Measurements from ENCODE around the gene PDCL2. TPM values are rescaled to one million over a fixed set of nuclear protein-coding genes. Genes with fewer than 3 reads are reported as not detected.

Gene PDCL2
- total and polyA plus RNA-seq, 2 experiments from 2014 or later = 0.35 to 1.9 TPM

DNA sequence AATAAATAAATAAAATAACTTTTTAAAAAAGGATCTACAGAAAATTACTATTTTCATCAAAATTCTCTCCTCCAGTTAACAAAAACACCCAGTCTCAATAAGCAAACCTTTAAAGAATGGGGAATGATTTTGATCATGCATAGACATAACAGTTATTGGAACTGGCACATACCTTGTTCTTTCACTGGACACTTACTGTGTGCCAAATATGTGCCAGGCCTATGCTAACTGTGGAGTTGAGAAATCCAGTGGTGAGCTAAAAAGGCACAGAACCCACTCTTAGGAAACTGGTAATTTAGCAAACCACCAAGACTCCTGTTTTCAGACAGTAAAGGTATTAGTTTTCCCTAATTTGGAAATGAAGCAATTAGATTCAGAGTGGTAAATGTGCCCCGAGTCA is 84.4 kb downstream of the PDCL2 start:
- Mint-ChIP-seq H3K27ac (no peak overlapping the region), H3K4me1 (peaks cover 13% of the 10 kb centered on the region; the same call in 2 of the 3 replicates), H3K36me3 (ENCODE audit: low read depth) (peaks cover 14% of the 10 kb centered on the region), H3K27me3 (ENCODE audit: insufficient read depth, low read depth, poor library complexity) (no peaks in the 10 kb centered on the region), H3K9me3 (no peaks in the 10 kb centered on the region), H3K4me3 (no peak overlapping the region)
- Histone ChIP-seq H3K4me2 (no peak overlapping the region), H3K4me1 (ENCODE audit: insufficient read depth) (peaks cover 10% of the 10 kb centered on the region; the same call in 1 of the 2 replicates), H4K20me1 (replicated peaks; ENCODE audit: insufficient read depth) (0 out of 2 replicates have a peak, but pooled peaks cover 3% of the 10 kb centered on the region), H3K27me3 (ENCODE audit: insufficient read depth) (no peaks in the 10 kb centered on the region), H3F3A (replicated peaks; ENCODE audit: low read depth) (no peaks in the 10 kb centered on the region), H3K27ac (ENCODE audit: low read depth) (no peak overlapping the region), H3K9me2 (ENCODE audit: insufficient read depth) (no peaks in the 10 kb centered on the region), H3K79me2 (replicated peaks; ENCODE audit: insufficient read depth) (peaks cover 51% of the 10 kb centered on the region), H3K4me3 (no peak overlapping the region), H2AFZ (no peak overlapping the region), H3K36me3 (ENCODE audit: insufficient read depth) (no peaks in the 10 kb centered on the region)
- DNase-seq (ENCODE audit: low spot score) (no peak), ATAC-seq (no peak)
- TF ChIP-seq EZH2 (IDR thresholded peaks at IDR 0.05; ENCODE audit: low read depth, unreplicated experiment) (no peak), NANOG (IDR thresholded peaks at IDR 0.05; ENCODE audit: borderline replicate concordance) (no peak), ZNF331 (CRISPR knock-in tag; IDR thresholded peaks at IDR 0.05; ENCODE audit: low read depth) (no peak), POLR2AphosphoS5 (IDR thresholded peaks at IDR 0.05; ENCODE audit: low read depth) (no peak), CREB1 (CRISPR knock-in tag; IDR thresholded peaks at IDR 0.05; ENCODE audit: low read depth) (no peak), JUNB (IDR thresholded peaks at IDR 0.05; ENCODE audit: unreplicated experiment) (no peak), STAT1 (IDR thresholded peaks at IDR 0.05; ENCODE audit: unreplicated experiment) (no peak), ETS1 (IDR thresholded peaks at IDR 0.05) (no peak), ZNF114 (CRISPR knock-in tag; IDR thresholded peaks at IDR 0.05) (no peak)

Other genes with a start within 250 kb of the PDCL2 start
- 23.0 and 34.4 TPM in 2 replicates for gene SRD5A3, start 246.0 kb downstream of the PDCL2 start, total RNA-seq (2014; rRNA removed; shearing (Covaris generic))
- 48.7 and 49.9 TPM in 2 replicates for gene SRD5A3, start 246.0 kb downstream of the PDCL2 start, polyA plus RNA-seq (2016; fragmentation: Nextera tagmentation; extraction: Ambion mirVana)
- gene TMEM165, start 196.3 kb downstream of the PDCL2 start, total RNA-seq (2014; rRNA removed; shearing (Covaris generic)) = 170 and 171 TPM in 2 replicates
- 120 and 125 TPM in 2 replicates for gene TMEM165, start 196.3 kb downstream of the PDCL2 start, polyA plus RNA-seq (2016; fragmentation: Nextera tagmentation; extraction: Ambion mirVana)
- gene CLOCK, start 45.3 kb downstream of the PDCL2 start, total RNA-seq (2014; rRNA removed; shearing (Covaris generic)) = 22.0 and 28.8 TPM in 2 replicates
- gene CLOCK, start 45.3 kb downstream of the PDCL2 start, polyA plus RNA-seq (2016; fragmentation: Nextera tagmentation; extraction: Ambion mirVana) = 16.0 and 17.1 TPM in 2 replicates
- gene NMU, start 44.1 kb upstream of the PDCL2 start, total RNA-seq (2014; rRNA removed; shearing (Covaris generic)) = 40.2 and 47.5 TPM in 2 replicates
- 96.3 and 102 TPM in 2 replicates for gene NMU, start 44.1 kb upstream of the PDCL2 start, polyA plus RNA-seq (2016; fragmentation: Nextera tagmentation; extraction: Ambion mirVana)
- gene EXOC1L, start 227.5 kb upstream of the PDCL2 start, total RNA-seq (2014; rRNA removed; shearing (Covaris generic)) = not detected in 2 replicates
- not detected in 2 replicates for gene EXOC1L, start 227.5 kb upstream of the PDCL2 start, polyA plus RNA-seq (2016; fragmentation: Nextera tagmentation; extraction: Ambion mirVana)

Measured in GM23338 (cell line).